HG03354 (cell line): ENCODE results near the gene CABLES1.
"Not testable (repeated sequence)": the region's sequence is repeated elsewhere in the genome, so short reads cannot be mapped to it uniquely, and the experiment has no call there.

Source experiments
- ATAC-seq: cut with Tn5 transposase; IDR thresholded peaks from one replicate; pipeline ENCODE4 v1.9.1; 2021; ENCODE audit warnings: mild to moderate bottlenecking; ENCODE audit not compliant: unreplicated experiment, poor library complexity, severe bottlenecking

CABLES1 gene

DNA sequence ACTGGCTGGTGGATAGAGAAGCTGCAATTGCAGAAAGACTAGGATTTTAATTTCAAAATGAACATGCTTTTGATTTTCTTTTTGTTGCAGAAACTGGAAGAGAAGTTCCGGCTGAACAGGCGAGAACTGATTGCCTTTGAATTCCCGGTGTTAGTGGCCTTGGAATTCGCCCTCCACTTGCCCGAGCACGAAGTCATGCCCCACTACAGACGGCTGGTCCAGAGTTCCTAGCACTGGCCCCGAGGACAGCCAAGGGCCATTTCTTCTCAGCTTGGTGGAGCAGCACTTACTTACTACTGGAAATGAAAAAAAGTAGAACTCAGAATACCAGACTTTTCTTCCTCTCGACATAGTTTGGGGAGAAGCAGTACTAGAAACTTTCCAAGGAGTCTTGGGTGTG is 121.9 kb downstream of the CABLES1 start:
- no peak for ATAC-seq

- no peak for ATAC-seq
These were observed 122.6 kb downstream of the CABLES1 start for GRCh38 chr18:23257686-23258565.

DNA sequence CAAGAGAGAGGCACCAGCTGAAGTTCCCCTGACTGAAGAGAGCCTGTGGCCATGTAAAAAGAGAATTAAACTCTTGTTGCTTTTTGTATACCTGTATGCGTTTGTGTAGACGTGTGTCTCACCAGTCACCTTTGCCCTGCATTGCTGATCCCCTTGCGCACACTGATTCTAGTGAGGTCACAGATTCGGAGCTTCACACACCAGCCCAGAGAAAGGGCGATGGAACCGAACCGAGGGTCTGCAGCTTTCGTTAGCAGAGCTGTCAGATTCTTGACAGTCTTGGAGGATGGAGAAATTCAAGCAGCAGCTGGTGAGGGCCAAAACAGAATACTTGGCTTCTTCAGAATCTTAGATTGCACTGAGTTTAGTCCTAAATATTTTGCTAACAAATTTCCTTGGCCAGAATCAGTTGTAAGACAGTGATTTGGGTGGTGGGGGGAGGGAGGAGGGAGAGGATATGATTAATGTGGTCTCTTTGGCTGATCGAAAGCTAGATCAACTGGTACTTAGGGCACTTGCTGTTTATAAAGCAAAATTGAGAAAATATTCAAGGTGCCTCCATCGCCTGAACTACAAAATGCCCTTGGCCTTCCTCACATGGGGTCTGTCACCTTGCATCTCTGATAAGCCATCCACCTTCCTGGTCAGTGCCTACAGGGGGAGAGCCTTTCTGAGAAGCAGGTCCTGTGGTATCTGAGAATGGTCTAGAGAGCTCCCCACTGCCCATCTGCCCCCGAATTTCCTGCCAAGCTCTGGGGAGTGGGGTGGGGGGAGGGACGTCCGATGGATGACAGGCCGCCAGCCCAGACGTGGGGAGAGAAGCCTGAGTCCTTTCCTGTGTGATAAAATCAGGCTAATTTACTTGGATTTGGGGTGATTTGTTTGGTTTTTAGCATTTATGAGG is 123.5 kb downstream of the CABLES1 start:
- ATAC-seq, result no peak

- peak; percentile 69 for ATAC-seq
These were observed 124.7 kb downstream of the CABLES1 start for GRCh38 chr18:23259701-23260681.

DNA sequence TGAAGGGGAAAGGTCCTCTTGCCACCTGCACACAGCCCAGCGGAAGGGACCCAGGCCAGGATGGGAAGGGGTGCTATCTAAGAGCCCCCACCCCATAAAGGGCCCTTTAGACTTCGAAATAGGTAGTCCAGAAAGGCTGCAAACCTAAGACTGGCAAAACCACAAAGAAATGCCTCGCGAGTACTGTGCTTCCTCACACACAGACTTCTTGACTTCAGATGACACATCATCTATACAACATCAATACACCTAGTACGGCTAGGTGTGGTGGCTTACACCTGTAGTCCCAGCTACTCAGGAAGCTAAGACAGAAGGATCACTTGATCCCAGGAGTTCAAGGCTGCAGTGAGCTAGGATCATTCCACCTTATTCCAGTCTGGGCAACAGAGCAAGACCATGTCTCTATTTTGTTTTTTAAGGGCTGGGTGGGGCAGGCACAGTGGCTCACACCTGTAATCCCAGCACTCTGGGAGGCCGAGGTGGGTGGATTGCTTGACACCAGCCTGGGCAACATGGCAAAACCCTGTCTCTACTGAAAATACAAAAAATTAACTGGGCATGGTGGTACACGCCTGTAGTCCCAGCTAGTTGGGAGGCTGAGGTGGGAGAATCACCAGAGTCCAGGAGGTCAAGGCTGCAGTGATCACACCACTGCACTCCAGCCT is 125.8 kb downstream of the CABLES1 start:
- no peak for ATAC-seq

DNA sequence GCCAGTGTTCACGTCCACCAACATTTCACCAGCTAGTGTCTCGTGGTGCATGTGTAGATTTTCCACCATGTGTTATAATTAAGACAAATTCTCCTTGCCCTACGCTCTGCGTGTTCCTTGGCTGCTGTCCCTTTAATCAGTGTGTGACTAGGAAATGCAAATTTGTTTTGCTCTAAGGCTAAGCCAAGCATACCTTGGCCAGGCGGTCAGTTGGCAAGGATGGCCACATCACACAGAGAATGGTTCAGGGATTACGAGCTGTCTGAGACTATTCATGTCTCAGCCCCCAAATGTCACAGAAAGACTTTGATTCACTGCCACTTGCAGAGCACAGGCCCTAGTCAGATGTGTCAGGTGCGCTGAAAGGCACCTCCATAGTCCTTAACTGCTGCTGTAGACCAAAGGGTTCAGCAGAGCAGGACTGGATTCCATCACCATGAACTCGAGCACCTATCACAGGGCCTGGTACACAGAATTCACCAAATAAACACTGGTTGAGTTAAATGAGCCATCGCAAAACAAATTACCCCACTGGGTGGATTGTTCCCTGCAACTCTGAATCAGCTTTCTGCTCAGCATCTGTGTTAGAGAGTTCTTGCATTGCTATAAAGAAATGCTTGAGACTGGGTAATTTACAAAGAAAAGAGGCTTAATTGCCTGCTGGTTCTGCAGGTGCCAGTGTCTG is 128.4 kb downstream of the CABLES1 start:
- ATAC-seq, result no peak

- ATAC-seq, result no peak
These were observed 130.6 kb downstream of the CABLES1 start for GRCh38 chr18:23265682-23266399.

- ATAC-seq, result peak; percentile 61
These were observed 131.6 kb downstream of the CABLES1 start for GRCh38 chr18:23266717-23267446.

DNA sequence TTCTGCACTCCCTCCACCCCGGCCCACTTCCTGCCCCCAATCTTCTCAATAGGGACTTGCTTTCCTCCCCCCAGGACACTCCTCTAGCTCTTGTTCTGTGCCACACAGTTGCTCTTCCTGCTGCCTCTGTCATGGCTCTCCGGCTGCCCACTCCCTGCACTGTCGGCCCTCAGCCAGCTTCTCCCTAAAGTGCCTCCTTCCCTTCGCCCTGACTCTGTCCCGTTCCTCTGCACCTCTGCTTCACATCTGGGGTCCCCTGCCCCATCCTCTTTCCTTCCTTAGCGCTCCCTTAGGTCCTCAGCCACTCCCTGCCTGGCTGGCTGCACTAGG is 132.1 kb downstream of the CABLES1 start:
- ATAC-seq, result no peak

DNA sequence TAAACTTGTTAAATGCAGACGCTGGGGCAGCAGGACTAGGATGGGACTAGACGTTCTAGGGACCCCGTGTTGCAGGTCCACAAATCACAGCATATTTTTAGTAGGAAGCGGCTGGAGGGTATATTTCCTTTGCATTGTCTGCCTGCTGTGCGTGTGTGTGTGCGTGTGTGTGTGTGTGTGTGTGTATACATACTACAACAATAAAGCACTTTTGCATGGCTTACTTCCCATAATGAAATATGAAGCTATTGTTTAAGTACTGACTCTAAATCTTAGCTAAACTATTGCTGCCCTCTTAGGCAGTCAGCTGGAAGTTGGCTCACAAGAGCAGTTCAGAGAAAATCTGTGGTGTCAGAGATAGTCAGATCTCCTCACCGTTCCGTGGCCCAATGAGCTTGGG is 133.4 kb downstream of the CABLES1 start:
- ATAC-seq, result no peak

GRCh38 chr18:23269068-23269467 is 133.8 kb downstream of the CABLES1 start:
- ATAC-seq, result not testable (repeated sequence)

GRCh38 chr18:23269928-23270327 is 134.6 kb downstream of the CABLES1 start:
- no peak for ATAC-seq

- ATAC-seq, result no peak
These were observed 135.8 kb downstream of the CABLES1 start for GRCh38 chr18:23270986-23271680.

DNA sequence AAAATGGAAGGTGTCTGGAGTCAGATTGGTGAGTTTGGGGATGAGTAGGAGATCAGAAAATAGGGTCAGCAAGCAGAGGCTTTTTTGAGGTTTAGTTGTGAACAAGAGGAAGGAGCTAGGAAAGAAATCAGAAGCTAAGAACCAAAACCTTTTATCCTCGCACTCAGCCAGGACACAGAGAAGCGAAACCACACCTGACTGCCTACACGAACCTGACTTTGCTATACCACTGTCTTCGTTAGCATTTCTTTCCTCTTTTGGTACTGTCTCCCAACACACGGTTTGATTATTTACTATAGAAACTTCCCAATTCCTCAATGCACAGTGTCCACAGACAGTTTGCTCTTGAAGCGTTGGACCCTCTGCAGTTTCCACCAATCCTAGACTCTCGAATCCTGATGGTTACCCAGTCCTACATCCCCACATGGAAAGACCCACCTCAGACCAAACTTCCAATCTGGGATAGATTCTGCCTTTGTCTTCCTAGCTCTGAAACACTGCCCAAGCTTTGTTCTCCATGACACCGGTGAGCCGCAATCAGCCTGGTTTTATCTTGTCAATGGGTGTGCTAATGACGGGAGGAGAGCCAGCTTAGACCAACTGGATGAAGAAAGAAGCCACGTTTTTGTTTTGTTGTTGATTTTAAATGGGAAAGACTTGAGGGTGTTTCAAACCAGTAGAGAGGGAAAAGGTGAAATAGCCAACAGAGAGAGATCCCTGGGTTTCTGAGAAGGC is 137.4 kb downstream of the CABLES1 start:
- no peak for ATAC-seq

DNA sequence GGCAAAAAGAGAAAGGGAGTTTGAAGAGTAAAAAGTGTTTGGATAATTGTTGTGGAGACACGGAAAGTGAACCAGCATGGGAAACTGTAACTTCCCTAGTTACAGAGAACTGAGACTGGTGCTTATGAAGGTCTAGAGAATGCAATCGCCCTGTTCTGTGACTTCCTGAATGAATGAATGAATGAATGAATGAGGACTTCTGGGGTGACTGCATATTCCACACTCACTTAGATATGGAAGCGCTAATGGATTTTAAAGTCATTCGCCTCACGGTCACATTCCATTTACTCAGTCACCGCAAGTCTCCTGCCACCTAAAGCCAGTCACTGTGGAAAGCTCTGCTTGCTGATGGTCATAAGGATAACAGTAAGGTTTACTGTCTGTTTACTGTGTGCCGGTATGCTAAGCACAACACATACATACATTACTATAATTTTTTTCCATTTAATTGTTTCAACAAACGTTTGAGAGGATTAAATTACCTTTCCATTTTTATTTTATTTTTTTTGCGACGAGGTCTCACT is 138.2 kb downstream of the CABLES1 start:
- no peak for ATAC-seq
